Panc1 (cell line): ENCODE results near the gene POU2F1. TPM values are rescaled to one million over a fixed set of nuclear protein-coding genes. Genes with fewer than 3 reads are reported as not detected.

Experiments used
- ATAC-seq: fragments of 200-7000 bp; cut with Tn5 transposase; 2 replicates; pipeline ENCODE4 v1.9.1; 2020; ENCODE audit warnings: mild to moderate bottlenecking, moderate library complexity
- BruUV-seq: library from RNA; stranded (reverse); fragments of 400-500 nt; replicated peaks from 2 replicates; lab custom pipeline; 2021; lab: Mats Ljungman, UMichigan
- CTCF ChIA-PET: fragments of 300-600 bp; sonication (Branson Sonifier 250); formaldehyde crosslinking; loops from one replicate; lab custom pipeline; 2022; ENCODE audit warnings: antibody characterized with exemption; lab: Charles Lee
- POLR2A ChIA-PET: fragments of 300-600 bp; sonication (Branson Sonifier 250); formaldehyde crosslinking; loops from one replicate; lab custom pipeline; 2022; ENCODE audit warnings: antibody characterized with exemption; lab: Charles Lee
- DNase-seq: peaks from one replicate; pipeline ENCODE4 v3.0.0-alpha.2; 2010; ENCODE audit warnings: low read depth, low spot score
- H3K27ac ChIP-seq: 2 replicates; pipeline ENCODE4 v1.5.1; 2011; ENCODE audit warnings: mild to moderate bottlenecking, low read length, inconsistent platforms
- H3K27me3 ChIP-seq: fragments of 200-500 bp; sonication (Bioruptor generic); 2 replicates; pipeline ENCODE4 v1.6.0; 2014; ENCODE audit warnings: low read length, inconsistent platforms; ENCODE audit not compliant: control insufficient read depth, insufficient read depth
- H3K36me3 ChIP-seq: fragments of 200-500 bp; sonication (Bioruptor generic); 2 replicates; pipeline ENCODE4 v1.5.1; 2014; ENCODE audit warnings: inconsistent platforms, mild to moderate bottlenecking, low read length, moderate library complexity; ENCODE audit not compliant: control insufficient read depth, insufficient read depth
- H3K4me1 ChIP-seq: 2 replicates; pipeline ENCODE4 v1.5.1; 2011; ENCODE audit warnings: inconsistent platforms, mild to moderate bottlenecking, low read length, moderate library complexity; ENCODE audit not compliant: control insufficient read depth, insufficient read depth
- H3K4me3 ChIP-seq, 2 experiments: 2 replicates each; pipeline ENCODE4 v1.5.1; 2011 to 2012; ENCODE audit warnings: low read depth in 2 of 2, low read length in 2 of 2, mild to moderate bottlenecking in 2 of 2, inconsistent platforms in 1 of 2, moderate library complexity in 1 of 2
- H3K9me3 ChIP-seq: fragments of 200-500 bp; sonication (Bioruptor generic); 2 replicates; pipeline ENCODE4 v1.5.1; 2014; ENCODE audit warnings: low read depth, mild to moderate bottlenecking, inconsistent platforms, low read length, moderate library complexity; ENCODE audit not compliant: control insufficient read depth, insufficient read depth
- CTCF ChIP-seq: fragments of 450-650 bp; IDR thresholded peaks from 2 replicates; pipeline ENCODE4 v1.5.1; 2017; ENCODE audit warnings: mild to moderate bottlenecking
- POLR2AphosphoS5 ChIP-seq: IDR thresholded peaks from 2 replicates; pipeline ENCODE4 v1.6.1; 2012; ENCODE audit warnings: mild to moderate bottlenecking, low read depth, low read length, moderate library complexity
- REST ChIP-seq, 2 experiments: IDR thresholded peaks; 2 replicates each; pipeline ENCODE4 v1.6.1; 2011 to 2012; ENCODE audit warnings: low read depth in 2 of 2, control low read depth in 1 of 2, low read length in 1 of 2, mild to moderate bottlenecking in 1 of 2, moderate library complexity in 1 of 2; ENCODE audit not compliant: insufficient read depth in 1 of 2
- SIN3A ChIP-seq: IDR thresholded peaks from 2 replicates; pipeline ENCODE4 v1.6.1; 2012; ENCODE audit warnings: low read depth, mild to moderate bottlenecking, low read length, moderate library complexity, borderline replicate concordance; ENCODE audit not compliant: insufficient read depth
- TCF7L2 ChIP-seq: IDR thresholded peaks from 2 replicates; pipeline ENCODE4 v1.6.1; 2011; ENCODE audit warnings: mild to moderate bottlenecking, low read depth, low read length, inconsistent platforms
- in situ Hi-C: cut with HindIII; loops from 2 replicates; pipeline ENCODE4 v1.10.0; 2016; ENCODE audit warnings: low sequenced_read_pairs, low pct_unique_long_range_greater_than_20kb
- intact Hi-C: fragments of 100-400 bp; cut with micrococcal nuclease; formaldehyde crosslinking; loops from one replicate; pipeline ENCODE4 v1.10.0; 2022; ENCODE audit not compliant: unreplicated experiment
- total RNA-seq: library from RNA; stranded (reverse); gene quantifications from one replicate; pipeline ENCODE4 v1.2.1, GENCODE V29; 2021; ENCODE audit not compliant: unreplicated experiment

POU2F1 gene
- total RNA-seq, 1 experiment from 2014 or later = 17.1 TPM

- no peak; the same call in 1 of the 2 replicates for TF ChIP-seq CTCF
- intact Hi-C loops (no loop called here), in situ Hi-C loops (no loop called here)
- no TSS peak for BruUV-seq
- H3K27ac ChIP-seq = no peak overlapping the region
- H3K4me3 ChIP-seq = peak overlapping the region; percentile 32 to 49
- ChIA-PET POLR2A (no interaction called here), CTCF (interaction anchor here (0.6 kb wide), 2 partner anchors 170 to 380 kb away, joined by 6 to 8 read pairs; no protein-coding TSS in a partner anchor)
- no peaks in the 10 kb centered on the region for H3K4me1 ChIP-seq
- no peaks in the 10 kb centered on the region for H3K9me3 ChIP-seq
- DNase-seq = no peak
- ATAC-seq = peak; percentile 67
- no peaks in the 10 kb centered on the region for H3K36me3 ChIP-seq
- no peaks in the 10 kb centered on the region for H3K27me3 ChIP-seq
These were observed 218.8 kb downstream of the POU2F1 start for GRCh38 chr1:167439301-167439988.

GRCh38 chr1:167440345-167440744, 219.7 kb downstream of the POU2F1 start:
- Histone ChIP-seq H3K4me1 (no peaks in the 10 kb centered on the region), H3K27ac (no peak overlapping the region), H3K4me3 (no peak overlapping the region), H3K36me3 (no peaks in the 10 kb centered on the region), H3K9me3 (no peaks in the 10 kb centered on the region), H3K27me3 (no peaks in the 10 kb centered on the region)
- no TSS peak for BruUV-seq
- TF ChIP-seq REST (IDR thresholded peaks at IDR 0.05; ENCODE audit: insufficient read depth in 1 of 2, low read depth in 2 of 2, low read length in 1 of 2) = no peak
- TF ChIP-seq POLR2AphosphoS5 = no peak
- no peak for TF ChIP-seq TCF7L2
- TF ChIP-seq CTCF = no peak
- no peak for TF ChIP-seq SIN3A
- ATAC-seq (no peak), DNase-seq (no peak)
- CTCF ChIA-PET = interaction anchor here (0.6 kb wide), 1 partner anchor 220 kb away, joined by 6 read pairs; the partner anchor contains the start of gene POU2F1
- in situ Hi-C loops (no loop called here), intact Hi-C loops (loop anchor here (5.0 kb wide), 1 partner anchor 373 kb away; no protein-coding TSS in a partner anchor)
- POLR2A ChIA-PET = no interaction called here
